HG02588 (cell line): ENCODE data around the gene KDM2B.

Experiments
- ATAC-seq: cut with Tn5 transposase; IDR thresholded peaks from one replicate; pipeline ENCODE4 v1.9.1; 2021; ENCODE audit warnings: mild to moderate bottlenecking, moderate library complexity; ENCODE audit not compliant: unreplicated experiment

The KDM2B gene

DNA sequence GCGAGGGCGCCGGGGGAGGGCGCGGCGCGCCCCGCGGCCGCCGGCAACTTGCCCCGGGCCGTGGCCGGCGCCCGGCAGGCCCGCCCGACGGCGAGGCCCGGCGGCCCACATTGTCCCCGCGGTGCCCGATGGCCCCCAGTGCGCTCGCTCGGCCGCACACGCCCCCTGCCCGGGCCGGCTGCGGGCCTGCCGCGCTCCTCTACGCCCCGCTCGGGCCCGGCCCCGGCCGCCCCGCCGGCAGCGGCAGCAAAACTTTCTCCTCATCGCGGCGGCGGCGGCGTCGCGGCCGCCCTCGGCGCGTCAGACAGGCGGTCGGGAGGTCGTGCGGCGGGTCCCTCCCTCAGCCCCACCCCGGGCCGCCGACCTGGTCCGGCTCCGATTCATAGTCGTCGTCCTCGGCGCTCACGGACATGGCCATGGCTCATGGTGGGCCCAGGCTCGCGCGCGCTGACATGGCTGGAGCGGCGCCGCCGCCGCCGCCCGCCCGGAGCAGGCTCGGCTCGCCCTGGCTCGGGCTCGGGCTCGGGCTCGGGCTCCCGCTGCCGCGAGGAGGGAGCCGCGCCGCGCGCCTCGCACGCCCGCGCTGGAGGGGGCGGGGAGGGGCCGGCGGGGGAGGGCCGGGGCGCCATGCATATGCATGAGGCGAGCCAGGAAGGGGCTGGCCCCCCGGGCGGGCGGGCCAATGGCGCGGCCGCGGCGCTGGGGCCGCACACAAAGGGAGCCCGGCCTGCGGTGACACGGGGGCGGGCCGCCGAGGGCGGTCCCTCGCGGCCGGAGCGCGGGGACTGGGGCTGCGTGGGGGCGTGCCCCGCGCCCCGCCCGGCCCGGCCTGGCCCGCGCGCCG lies 113.8 kb downstream of the KDM2B start:
- ATAC-seq: peak; percentile 85

- ATAC-seq: peak; percentile 14
Observed at GRCh38 chr12:121465921-121466793, 114.7 kb downstream of the KDM2B start.

GRCh38 chr12:121464331-121464730 lies 116.5 kb downstream of the KDM2B start:
- ATAC-seq: no peak

- no peak for ATAC-seq
Observed at GRCh38 chr12:121461048-121461447, 119.8 kb downstream of the KDM2B start.

GRCh38 chr12:121456551-121456950 lies 124.3 kb downstream of the KDM2B start:
- no peak for ATAC-seq

GRCh38 chr12:121455766-121456420 lies 124.9 kb downstream of the KDM2B start:
- no peak for ATAC-seq

GRCh38 chr12:121454921-121455320 lies 125.9 kb downstream of the KDM2B start:
- ATAC-seq: no peak

DNA sequence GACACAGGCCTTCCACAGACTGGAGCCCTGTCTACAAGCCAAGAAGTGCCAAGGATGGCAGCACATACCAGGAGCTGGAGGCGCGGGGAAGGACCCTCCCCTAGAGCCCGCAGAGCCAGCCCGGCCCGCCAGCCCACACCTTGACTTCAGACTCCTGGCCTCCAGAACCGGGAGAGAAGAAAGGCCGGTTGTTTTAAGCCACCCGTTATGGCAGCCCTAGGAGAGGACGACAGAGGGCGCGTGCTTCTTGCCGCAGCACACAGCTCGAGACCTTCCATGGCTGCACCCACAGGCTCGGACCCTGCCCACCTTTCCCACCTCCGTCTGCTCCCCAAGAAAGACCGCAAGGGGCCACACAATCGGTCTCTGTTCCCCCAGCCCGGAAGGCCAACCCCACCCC lies 127.2 kb downstream of the KDM2B start:
- no peak for ATAC-seq

DNA sequence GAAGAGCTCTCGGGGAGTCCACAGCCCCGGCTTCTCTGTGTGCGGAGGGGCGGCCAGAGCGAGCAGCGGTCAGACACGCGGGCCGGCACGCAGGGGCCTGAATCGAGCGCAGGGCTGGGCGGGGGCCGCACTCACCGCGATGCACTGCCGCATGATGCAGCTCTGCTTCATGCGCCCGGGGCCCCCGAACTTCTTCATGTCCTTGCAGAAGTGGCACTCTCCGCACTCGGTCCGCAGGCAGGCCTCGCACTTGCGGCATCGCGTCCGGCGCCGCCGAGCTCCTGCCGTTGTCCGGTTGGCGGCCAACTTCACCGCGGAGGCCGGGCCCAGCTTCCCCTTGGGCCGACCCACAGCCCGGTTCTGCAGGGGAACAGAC lies 127.8 kb downstream of the KDM2B start:
- no peak for ATAC-seq

DNA sequence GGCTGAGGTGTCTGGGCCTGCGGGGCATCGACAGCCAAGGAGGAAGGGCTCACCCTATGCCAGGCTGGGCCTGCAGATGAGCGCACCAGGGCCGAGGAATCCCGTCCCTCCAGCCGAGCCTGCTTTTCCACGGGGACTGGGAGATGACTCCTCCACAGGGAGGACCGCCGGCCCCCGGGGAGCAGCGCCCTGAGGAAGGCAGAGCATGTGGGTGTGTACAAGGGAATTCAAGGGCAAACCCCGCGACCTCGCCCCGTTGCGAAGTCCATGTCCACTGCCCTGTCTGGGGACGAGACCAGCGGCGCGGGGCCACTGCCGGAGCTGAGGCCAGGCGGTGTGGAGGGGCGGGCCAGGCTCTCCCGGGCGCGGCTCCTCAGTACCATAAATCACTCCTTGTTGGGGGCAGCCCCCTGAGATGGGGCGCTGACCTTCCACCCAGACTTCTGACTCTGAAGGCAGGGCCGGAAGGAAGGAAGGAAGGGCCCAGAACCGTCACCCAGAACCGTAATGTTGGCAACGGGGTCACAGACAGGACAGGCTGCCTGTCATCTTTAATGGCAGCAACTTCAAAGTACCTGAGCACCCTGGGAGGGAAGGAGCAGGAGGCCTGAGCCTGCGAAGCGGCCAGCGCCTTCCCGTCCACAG lies 128.4 kb downstream of the KDM2B start:
- no peak for ATAC-seq

- ATAC-seq: no peak
Observed at GRCh38 chr12:121451961-121452339, 128.9 kb downstream of the KDM2B start.

DNA sequence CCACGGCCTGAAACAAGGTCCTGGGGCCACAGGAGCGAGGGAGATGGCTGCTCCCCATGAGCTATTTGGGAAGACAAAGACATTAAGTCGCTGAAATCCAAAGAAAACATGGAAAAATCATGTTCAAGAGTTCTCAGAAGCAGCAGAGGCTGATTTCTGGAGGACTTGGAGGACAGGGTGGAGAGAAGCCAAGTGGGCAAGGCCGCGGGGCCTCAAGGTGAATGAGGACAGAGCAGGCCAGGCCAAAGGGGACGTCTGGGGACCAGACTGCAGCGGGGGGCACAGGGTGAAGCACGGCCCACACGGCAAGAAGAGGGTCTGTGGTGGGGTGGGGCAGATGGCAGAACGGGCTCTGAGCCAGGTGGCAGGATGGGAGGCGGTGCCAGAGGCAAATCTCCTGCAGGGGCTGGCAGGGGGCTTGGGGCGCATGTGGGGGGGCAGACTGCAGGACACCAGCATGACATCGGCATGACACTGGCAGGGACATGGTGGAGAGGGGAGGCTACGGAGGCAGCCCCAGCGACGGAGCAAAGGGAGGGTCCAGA lies 132.0 kb downstream of the KDM2B start:
- no peak for ATAC-seq

DNA sequence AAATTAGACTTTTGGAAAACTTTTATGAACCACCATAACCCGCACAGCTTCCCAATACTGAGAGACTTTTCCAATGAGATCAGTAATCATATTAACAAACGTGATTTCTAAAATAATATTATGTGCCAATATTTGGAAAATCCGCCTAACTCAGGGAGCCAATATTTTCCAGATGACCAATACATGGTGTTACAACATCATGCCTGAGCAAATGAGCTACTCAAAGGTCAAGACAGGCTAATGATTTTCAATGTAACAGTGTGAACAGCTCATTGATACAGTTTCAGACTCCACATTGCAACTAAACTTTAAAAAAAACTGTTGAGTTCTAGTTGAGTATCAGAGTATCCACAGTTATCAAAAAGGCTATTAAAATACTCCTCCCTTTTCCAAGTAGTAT lies 134.1 kb downstream of the KDM2B start:
- no peak for ATAC-seq

DNA sequence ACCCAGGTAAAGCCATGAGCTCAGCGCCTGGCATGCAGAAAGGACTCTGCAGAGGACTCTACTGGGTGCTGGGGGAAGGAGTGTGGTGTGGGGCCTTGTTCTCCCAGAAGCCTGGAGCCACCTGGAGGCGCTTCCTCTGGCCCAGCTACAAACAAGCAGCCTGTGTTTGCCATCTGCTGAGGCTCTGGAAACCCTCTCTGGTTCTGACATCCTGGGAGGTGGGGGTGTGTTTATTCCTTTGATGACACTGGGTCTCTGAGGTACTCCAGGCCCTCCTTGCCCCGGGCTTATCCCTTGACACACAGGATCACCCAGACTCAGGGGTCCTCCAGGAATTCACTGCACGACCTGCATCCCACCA lies 136.0 kb downstream of the KDM2B start:
- no peak for ATAC-seq

DNA sequence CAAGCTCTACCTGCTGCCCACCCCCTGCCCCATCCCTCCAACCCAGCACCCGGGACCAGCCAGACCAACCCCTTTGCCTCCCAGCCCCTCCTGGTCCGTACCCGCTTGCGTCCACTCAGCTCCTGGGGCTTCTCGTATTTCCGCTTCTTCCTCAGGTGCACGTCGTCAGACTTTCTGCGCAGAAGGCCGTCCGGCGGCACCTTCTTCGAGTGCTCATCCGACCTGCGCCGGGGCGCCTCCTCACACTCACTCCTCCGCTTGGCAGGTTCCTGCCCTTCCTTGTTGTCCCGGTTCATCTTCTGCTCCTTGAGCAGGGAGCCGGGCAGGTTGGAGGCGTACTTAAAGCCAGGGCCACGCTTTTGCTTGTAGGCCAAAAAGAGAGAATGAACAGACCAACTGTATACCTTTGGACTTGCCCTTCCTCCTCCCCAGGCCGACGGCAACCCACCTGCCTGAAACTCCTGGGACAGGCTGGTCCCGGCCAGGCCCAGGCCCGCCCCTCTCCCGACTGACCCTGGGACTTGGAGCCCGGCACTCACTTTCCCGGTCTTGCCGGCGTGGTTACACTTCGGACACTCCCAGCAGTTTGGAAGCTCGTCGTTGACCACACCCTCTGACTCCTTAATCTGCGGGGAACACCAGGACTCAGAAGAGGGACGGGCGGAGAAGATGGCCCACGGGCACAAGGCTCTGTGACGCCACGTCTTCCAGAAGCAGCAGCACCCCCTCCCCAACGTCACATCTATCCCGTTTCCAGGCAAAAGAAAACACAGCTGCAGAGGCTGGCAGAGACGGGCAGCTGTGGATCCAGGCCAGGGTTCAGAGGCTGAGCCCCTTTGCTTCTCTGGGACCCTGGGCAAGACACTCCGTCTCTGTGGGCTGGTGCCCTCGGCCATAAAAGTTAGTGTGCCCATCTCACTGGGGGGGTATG lies 136.6 kb downstream of the KDM2B start:
- ATAC-seq: no peak

DNA sequence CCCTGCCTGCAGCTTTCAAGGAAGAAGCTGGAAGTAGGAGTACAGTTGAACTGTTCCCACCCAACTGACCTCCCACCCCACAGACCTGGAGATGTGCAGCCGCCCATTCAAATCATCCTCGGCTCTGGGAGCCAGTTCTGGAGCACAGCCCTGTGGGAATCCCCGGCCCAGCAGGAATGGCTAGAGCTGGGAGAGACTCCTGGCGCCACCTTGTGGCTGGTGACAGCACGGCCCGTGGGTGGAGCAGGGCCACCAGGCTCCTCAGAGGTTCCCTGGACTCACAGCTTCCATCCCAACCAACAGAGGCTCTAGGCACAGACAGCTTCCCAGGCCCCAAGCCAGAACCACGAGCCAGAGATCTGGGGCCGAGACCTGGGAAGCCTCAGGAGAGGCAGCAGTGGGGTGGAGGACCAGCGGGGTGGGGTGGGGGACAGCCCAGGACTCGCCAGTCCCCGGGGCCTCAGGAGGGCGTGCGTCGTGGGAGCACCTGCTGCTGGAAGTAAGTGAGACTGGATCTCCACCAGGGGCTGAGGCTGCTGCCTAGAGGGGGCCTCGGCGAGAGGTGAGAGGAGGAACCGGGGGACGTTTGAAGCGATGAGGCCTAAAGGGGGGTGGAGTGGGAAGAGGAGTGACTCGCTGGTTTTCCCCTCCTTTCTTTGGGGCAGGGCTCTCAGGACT lies 137.5 kb downstream of the KDM2B start:
- ATAC-seq: no peak

DNA sequence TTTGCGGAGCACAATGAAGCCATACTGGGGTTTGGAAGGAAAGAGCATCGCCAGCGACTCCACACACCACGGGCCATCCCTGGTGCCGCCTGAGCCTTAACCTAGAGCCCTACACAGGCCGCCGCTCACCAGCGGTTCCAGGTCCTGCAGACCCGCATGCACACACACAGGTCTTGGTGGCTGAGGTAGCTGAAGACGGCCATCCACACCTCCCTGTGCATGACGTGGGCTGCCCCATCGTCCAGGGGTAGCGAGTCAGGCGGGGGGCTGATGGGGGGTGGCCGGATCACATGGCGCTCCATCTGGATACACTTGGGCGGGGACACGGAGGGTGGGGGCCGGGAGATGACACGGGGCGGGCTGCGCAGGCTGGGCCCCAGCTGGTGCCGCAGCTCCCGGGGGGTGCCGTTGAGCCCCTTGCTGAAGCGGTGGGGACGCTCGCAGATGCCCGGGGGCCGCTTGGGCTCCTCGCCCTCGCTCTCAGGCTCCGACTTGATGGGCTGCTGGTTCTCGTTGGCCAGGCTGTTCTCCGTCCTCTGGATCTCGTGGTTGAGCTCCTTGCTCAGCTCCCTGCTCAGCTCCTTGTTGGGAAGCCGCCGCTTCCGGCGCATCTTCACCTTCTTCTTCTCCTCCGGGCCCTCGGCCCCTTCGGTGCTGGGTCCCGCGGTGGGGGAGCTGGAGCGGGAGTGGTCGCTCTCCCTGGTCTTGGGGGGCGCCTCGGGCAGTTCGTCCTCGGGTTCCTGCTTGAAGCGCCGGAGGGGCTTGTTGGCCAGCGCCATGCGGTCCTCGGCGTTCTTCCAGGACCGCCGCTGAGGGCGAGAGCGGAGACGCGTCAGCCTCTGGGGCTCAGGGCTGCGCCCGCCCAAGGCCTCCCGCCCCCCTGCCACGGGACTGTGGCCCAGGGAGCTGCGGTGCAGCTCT lies 138.5 kb downstream of the KDM2B start:
- no peak for ATAC-seq

DNA sequence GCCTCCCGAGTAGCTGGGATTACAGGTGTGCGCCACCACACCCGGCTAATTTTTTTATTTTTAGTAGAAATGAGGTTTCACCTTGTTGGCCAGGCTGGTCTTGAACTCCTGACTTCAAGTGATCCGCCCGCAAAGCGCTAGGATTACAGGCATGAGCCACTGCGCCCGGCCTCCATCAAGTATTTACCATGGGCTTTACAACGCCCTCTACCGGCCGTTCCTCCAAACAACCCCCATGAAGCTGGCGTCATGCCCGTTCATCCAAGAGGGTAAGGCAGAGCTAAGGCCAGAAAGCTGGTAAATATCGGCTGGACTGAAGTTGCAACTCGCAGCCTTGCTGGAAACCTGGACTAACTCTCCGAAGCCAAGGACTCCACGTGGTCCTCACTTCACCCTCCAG lies 139.3 kb downstream of the KDM2B start:
- no peak for ATAC-seq
